GM20000 (cell line): ENCODE measurements around the gene COL4A2.

Source experiments
- DNase-seq: peaks from one replicate; pipeline ENCODE4 v3.0.0; 2012; ENCODE audit warnings: low spot score
- TF ChIP-seq, protein P1 (sequence below): IDR thresholded peaks from 2 replicates; pipeline ENCODE4 v1.5.1; 2012; ENCODE audit warnings: mild to moderate bottlenecking, control low read depth; ENCODE audit errors: extremely low read depth, missing control alignments

Gene COL4A2

DNA sequence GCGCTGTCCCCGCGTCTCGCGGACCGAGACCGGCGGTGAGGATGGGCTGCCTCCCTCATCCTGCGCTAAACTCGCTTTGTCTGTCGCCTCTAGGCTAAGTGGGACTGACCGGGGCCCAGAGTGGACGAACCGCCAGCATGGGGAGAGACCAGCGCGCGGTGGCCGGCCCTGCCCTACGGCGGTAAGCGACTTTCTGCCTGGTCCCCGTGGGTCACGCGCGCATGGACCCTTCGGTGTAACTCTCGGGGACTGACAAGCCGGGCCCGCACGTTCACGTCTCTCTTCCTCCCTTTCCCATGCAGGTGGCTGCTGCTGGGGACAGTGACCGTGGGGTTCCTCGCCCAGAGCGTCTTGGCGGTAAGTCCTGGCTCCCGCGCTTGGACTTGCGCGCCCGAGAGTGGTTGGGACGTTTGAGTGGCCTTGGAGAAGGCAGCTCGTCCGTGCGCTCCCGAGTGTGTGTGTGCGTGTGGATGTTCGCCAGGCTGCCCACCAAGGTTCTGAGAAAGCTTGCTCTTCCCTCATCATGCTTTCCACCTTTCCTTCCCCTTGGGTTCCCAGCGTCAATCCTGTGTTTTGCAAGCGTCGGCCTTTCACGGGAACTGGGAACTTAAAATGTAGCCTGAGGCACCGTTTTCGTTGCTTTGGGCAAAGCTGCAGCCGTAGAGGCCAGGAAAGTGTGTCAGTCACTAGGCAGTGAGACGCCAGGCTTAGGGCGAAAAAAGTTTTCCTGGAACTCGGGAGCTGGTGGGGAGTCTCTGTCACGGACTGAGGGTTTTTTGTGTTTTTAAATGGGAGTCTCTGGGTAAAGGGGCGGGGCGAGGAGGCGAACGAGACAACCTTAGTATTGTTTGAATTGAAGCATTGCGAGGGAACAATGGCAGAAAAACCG, 927 bp downstream of the COL4A2 start:
- DNase-seq: no peak
- TF ChIP-seq, protein P1, sequence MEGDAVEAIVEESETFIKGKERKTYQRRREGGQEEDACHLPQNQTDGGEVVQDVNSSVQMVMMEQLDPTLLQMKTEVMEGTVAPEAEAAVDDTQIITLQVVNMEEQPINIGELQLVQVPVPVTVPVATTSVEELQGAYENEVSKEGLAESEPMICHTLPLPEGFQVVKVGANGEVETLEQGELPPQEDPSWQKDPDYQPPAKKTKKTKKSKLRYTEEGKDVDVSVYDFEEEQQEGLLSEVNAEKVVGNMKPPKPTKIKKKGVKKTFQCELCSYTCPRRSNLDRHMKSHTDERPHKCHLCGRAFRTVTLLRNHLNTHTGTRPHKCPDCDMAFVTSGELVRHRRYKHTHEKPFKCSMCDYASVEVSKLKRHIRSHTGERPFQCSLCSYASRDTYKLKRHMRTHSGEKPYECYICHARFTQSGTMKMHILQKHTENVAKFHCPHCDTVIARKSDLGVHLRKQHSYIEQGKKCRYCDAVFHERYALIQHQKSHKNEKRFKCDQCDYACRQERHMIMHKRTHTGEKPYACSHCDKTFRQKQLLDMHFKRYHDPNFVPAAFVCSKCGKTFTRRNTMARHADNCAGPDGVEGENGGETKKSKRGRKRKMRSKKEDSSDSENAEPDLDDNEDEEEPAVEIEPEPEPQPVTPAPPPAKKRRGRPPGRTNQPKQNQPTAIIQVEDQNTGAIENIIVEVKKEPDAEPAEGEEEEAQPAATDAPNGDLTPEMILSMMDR: no peak

DNA sequence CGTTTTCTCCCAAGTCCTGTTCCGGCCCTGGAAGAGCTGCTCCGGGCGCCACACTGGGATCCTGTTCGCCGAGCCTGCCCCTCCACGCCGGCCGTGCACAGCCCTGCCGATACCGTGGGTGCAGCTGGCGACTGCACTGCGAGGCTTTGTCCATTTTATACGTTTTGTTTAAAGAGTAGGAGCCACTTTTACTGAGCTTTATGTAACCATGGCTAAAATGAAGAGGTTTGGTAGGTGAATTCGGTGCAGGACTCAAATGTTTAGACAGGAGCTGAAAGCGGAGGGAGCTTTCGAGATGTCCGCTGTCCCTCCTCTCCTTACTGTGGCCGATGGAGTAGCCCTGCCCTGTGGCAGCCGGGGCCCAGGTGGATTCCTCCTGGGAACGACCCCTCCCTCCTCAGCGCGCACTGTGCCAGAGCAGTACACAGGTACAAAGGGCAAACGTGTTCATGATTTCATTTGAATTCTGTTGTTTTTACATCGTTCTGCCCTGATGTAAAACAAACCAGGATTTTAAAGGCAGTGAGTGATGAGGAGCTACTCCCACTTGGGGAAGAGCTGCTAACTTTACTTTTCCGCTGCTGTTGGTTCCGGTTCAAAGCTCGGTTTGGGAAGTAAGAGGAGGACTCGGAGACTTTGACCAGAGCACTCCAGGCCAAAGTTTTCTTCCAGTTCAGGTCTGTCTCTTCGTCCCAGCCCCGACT, 1.7 kb downstream of the COL4A2 start:
- TF ChIP-seq, protein P1: no peak
- DNase-seq: no peak

DNA sequence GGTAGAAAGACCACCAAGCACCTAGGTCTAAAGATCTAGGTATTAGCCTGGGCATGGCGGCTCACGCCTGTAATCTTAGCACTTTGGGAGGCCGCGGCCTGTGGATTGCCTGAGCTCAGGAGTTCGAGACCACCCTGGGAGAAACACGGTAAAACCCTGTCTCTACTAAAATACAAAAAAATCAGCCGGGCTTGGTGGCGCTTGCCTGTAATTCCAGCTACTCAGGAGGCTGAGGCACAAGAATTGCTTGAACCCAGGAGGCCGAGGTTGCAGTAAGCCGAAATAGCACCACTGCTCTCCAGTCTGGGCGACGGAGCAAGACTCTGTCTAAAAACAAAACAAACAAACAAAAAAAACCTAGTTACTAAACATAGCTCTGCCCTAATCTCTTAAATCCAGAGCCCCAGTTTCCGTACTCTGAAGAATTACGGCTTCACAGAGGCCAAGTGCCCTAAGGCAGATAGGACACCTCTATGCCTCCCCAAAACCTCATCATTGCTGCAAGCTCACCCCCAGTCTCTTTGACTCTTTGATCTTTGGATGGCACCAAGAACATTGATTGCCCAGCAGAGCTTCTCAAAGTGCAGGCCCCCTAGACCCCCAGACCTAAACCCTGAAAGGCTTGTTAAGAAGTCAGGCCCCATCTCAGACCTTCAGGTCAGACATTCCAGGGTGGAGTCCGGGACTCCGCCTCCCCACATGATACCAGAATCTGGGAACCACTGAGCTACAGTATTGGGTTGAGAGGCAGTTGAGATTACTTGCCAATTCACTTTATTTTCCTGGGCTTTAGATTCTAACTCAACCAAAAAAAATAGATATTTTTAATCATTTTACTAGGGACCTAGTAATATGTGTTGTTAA, 2.8 kb downstream of the COL4A2 start:
- TF ChIP-seq, protein P1: no peak
- DNase-seq: no peak

DNA sequence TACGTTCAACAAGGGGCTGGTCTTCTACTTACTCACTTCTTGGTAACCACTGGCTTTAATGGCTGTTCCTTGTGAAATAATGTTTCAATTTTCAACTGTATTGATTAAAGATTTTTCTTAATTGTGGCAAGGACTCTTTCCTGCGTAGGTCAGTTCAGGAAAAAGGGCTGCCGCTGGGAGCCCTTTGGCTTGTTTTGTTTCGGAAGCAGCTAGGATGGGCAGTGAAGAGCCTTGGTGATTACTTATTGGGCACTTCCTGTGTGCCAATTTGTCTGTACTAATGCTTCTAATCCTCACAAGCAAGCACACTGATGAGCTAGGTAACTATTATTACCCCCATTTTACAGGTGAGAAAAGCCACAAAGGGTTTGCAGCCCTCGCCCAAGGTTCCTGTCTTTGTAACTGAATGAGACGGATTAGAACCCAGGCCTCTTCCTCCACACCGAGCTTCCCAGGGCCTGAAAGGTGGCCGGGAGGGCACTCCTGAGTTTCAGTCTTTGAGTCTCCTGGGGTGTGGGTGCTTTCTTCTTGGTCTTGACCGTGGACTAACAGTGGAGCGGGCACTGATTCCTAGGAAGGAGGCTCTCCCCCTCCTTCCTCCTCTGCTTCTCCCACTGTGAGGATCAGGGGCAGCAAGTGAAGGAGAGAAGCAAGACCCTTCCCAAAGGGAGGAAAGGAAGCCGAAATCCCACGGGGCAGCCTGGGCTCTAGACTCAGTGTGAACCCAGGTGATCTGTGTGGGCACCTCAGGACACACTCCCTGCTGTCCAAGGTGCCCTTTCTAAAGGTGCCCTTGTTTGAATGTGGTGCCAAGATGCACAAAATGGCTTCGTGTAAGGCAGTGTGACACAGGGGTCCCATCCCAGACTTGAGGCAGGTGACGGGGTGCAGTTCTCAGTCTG, 3.7 kb downstream of the COL4A2 start:
- TF ChIP-seq, protein P1: no peak
- no peak for DNase-seq

DNA sequence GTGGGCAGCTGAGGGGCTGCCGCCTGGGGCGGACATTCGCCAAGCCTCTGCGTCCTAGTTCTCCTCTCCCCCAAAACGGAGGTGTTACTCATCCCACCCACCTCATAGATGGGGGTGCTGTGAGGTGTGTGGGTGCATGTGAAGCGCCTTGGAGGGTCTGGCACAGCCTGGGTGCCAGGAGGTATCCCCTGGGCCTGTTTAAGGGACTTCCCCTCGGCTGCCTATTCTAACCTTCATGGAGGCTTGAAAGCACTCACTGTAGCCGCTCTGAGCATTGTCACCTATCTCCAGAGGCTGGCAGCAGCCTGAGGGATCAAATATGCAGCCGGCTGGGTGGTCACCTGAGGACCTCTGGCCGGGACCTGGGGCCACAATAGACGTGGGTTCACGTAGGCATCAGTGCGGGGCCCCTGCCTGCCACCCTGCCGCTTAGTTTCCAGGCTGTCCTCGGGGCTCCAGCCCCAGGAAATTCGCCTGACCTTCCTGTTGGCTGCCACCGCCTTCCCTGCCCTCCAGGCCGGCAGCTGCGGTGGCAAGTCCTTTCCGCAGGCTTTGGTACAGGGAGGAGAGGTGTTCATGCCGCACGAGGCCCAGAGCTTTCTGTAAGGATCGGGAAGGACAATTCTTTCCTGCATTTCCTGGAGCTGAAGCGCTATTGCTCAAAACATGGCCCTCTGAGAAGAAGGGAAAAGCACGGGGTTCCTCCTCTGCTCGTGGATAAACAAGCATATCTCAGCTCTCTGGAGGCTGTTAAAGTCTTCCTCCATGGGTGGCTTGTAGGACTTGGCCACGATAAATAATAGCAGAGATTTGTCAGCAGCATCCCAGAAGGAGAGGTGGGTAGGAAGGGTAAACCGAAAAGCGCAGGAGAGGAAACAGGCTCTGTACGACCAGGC, 4.6 kb downstream of the COL4A2 start:
- TF ChIP-seq, protein P1: no peak
- DNase-seq: no peak
